GM23338 (cell line): ENCODE measurements around the gene CCNY. TPM values are rescaled to one million over a fixed set of nuclear protein-coding genes. Genes with fewer than 3 reads are reported as not detected.
A peak's percentile ranks its signal among the peaks of the same experiment; 100 is the strongest.

Source experiments
- ATAC-seq: fragments of 200-7000 bp; cut with Tn5 transposase; 3 replicates; pipeline ENCODE4 v1.9.1; 2020
- DNase-seq: peaks from one replicate; pipeline ENCODE4 v3.0.0-alpha.2; 2015; ENCODE audit warnings: low spot score
- H2AFZ ChIP-seq: fragments of 200-600 bp; sonication (generic); 2 replicates; pipeline ENCODE4 v1.8.0; 2016; ENCODE audit warnings: antibody characterized with exemption, mild to moderate bottlenecking, moderate library complexity
- H3F3A ChIP-seq: fragments of 200-600 bp; sonication (generic); replicated peaks from 2 replicates; pipeline ENCODE4 v1.8.0; 2017; ENCODE audit warnings: antibody characterized with exemption, mixed run types, low read depth
- H3K27ac ChIP-seq: fragments of 200-600 bp; sonication (generic); 2 replicates; pipeline ENCODE4 v1.6.1; 2016; ENCODE audit warnings: low read depth
- H3K27me3 ChIP-seq: fragments of 200-600 bp; sonication (generic); 2 replicates; pipeline ENCODE4 v1.8.0; 2016; ENCODE audit warnings: mild to moderate bottlenecking, mixed run types, moderate library complexity; ENCODE audit not compliant: insufficient read depth
- H3K36me3 ChIP-seq: fragments of 200-600 bp; sonication (generic); 2 replicates; pipeline ENCODE4 v1.8.0; 2016; ENCODE audit warnings: mild to moderate bottlenecking; ENCODE audit not compliant: insufficient read depth
- H3K4me1 ChIP-seq: fragments of 200-600 bp; sonication (generic); 2 replicates; pipeline ENCODE4 v1.8.0; 2016; ENCODE audit warnings: mild to moderate bottlenecking, moderate library complexity; ENCODE audit not compliant: insufficient read depth
- H3K4me2 ChIP-seq: fragments of 200-600 bp; sonication (generic); 2 replicates; pipeline ENCODE4 v1.7.1; 2017; ENCODE audit warnings: mixed run types
- H3K4me3 ChIP-seq: fragments of 200-600 bp; sonication (generic); 2 replicates; pipeline ENCODE4 v1.6.1; 2016; ENCODE audit warnings: mixed run types
- H3K79me2 ChIP-seq: fragments of 200-600 bp; sonication (generic); replicated peaks from 2 replicates; pipeline ENCODE4 v1.8.0; 2017; ENCODE audit warnings: mild to moderate bottlenecking; ENCODE audit not compliant: insufficient read depth
- H3K9me2 ChIP-seq: fragments of 200-600 bp; sonication (generic); 2 replicates; pipeline ENCODE4 v1.8.0; 2017; ENCODE audit not compliant: insufficient read depth
- H4K20me1 ChIP-seq: fragments of 200-600 bp; sonication (generic); replicated peaks from 2 replicates; pipeline ENCODE4 v1.8.0; 2017; ENCODE audit warnings: mild to moderate bottlenecking; ENCODE audit not compliant: insufficient read depth
- H3K27ac Mint-ChIP-seq: 2 replicates; pipeline ENCODE4 v1.8.0; 2020; ENCODE audit warnings: inconsistent platforms, mild to moderate bottlenecking, moderate library complexity, mixed read lengths
- H3K27me3 Mint-ChIP-seq: 3 replicates; pipeline ENCODE4 v1.8.0; 2022; ENCODE audit warnings: low read depth, mild to moderate bottlenecking, moderate library complexity, mixed read lengths, inconsistent platforms; ENCODE audit not compliant: insufficient read depth, poor library complexity
- H3K36me3 Mint-ChIP-seq: 3 replicates; pipeline ENCODE4 v1.8.0; 2021; ENCODE audit warnings: low read depth, mild to moderate bottlenecking, inconsistent platforms, moderate library complexity, mixed read lengths
- H3K4me1 Mint-ChIP-seq: 3 replicates; pipeline ENCODE4 v1.8.0; 2020; ENCODE audit warnings: mild to moderate bottlenecking, inconsistent platforms, mixed read lengths
- H3K4me3 Mint-ChIP-seq: 3 replicates; pipeline ENCODE4 v1.8.0; 2021; ENCODE audit warnings: moderate library complexity, mild to moderate bottlenecking, inconsistent platforms, mixed read lengths
- H3K9me3 Mint-ChIP-seq: 3 replicates; pipeline ENCODE4 v1.8.0; 2020; ENCODE audit warnings: moderate library complexity, mild to moderate bottlenecking, inconsistent platforms, mixed read lengths
- CREB1 ChIP-seq: fragments of 250-450 bp; sonication (Bioruptor Pico); IDR thresholded peaks from 2 replicates; pipeline ENCODE4 v1.5.0; 2020; ENCODE audit warnings: low read depth, mild to moderate bottlenecking, moderate library complexity
- CTCF ChIP-seq, 2 experiments: fragments of 200-600 bp in 1 of 2; sonication (generic) in 1 of 2; conservative IDR thresholded peaks; 2 replicates each; pipeline versions ENCODE4 v1.5.1 to v1.6.1; 2016 to 2017; ENCODE audit warnings: antibody characterized with exemption in 2 of 2, low read depth in 2 of 2, mild to moderate bottlenecking in 2 of 2, moderate library complexity in 1 of 2
- ETS1 ChIP-seq: IDR thresholded peaks from 2 replicates; pipeline ENCODE4 v1.6.1; 2016; ENCODE audit warnings: antibody characterized with exemption
- EZH2 ChIP-seq: fragments of 200-600 bp; sonication (generic); IDR thresholded peaks from one replicate; pipeline ENCODE4 v1.8.0; 2017; ENCODE audit warnings: antibody characterized with exemption, mild to moderate bottlenecking, low read depth; ENCODE audit not compliant: unreplicated experiment
- EZH2phosphoT487 ChIP-seq: fragments of 200-600 bp; sonication (generic); IDR thresholded peaks from one replicate; pipeline ENCODE4 v1.8.1; 2018; ENCODE audit warnings: antibody characterized with exemption; ENCODE audit not compliant: unreplicated experiment
- JUNB ChIP-seq: IDR thresholded peaks from one replicate; pipeline ENCODE4 v1.6.1; 2016; ENCODE audit warnings: antibody characterized with exemption; ENCODE audit not compliant: unreplicated experiment
- NANOG ChIP-seq: IDR thresholded peaks from 2 replicates; pipeline ENCODE4 v1.6.1; 2016; ENCODE audit warnings: antibody characterized with exemption, borderline replicate concordance
- POLR2AphosphoS5 ChIP-seq: IDR thresholded peaks from 2 replicates; pipeline ENCODE4 v1.6.1; 2016; ENCODE audit warnings: antibody characterized with exemption, low read depth
- REST ChIP-seq: IDR thresholded peaks from one replicate; pipeline ENCODE4 v1.6.1; 2018; ENCODE audit warnings: antibody characterized with exemption; ENCODE audit not compliant: unreplicated experiment
- STAT1 ChIP-seq: IDR thresholded peaks from one replicate; pipeline ENCODE4 v1.6.1; 2016; ENCODE audit warnings: antibody characterized with exemption; ENCODE audit not compliant: unreplicated experiment
- ZNF114 ChIP-seq: fragments of 250-450 bp; sonication (Bioruptor Pico); IDR thresholded peaks from 2 replicates; pipeline ENCODE4 v1.5.0; 2020; ENCODE audit warnings: mild to moderate bottlenecking, moderate library complexity
- ZNF331 ChIP-seq: fragments of 250-450 bp; sonication (Bioruptor Pico); IDR thresholded peaks from 2 replicates; pipeline ENCODE4 v1.5.0; 2020; ENCODE audit warnings: low read depth, mild to moderate bottlenecking, moderate library complexity
- polyA plus RNA-seq: library from polyadenylated mRNA; unstranded; fragments of >200 nt; fragmentation: Nextera tagmentation; extraction: Ambion mirVana; gene quantifications from 2 replicates; pipeline ENCODE4 v1.2.1, GENCODE V29; 2016
- total RNA-seq: library from RNA; depleted of rRNA; stranded (reverse); fragments of >200 nt; shearing (Covaris generic); gene quantifications from 2 replicates; pipeline ENCODE4 v1.2.3, GENCODE V29; 2014
- TF ChIP-seq, protein P1 (sequence below): fragments of 250-450 bp; sonication (Bioruptor Pico); IDR thresholded peaks from 2 replicates; pipeline ENCODE4 v1.5.0; 2020; ENCODE audit warnings: mild to moderate bottlenecking, moderate library complexity

CCNY gene
- total and polyA plus RNA-seq, 2 experiments from 2014 or later, result 14.2 to 29.0 TPM

DNA sequence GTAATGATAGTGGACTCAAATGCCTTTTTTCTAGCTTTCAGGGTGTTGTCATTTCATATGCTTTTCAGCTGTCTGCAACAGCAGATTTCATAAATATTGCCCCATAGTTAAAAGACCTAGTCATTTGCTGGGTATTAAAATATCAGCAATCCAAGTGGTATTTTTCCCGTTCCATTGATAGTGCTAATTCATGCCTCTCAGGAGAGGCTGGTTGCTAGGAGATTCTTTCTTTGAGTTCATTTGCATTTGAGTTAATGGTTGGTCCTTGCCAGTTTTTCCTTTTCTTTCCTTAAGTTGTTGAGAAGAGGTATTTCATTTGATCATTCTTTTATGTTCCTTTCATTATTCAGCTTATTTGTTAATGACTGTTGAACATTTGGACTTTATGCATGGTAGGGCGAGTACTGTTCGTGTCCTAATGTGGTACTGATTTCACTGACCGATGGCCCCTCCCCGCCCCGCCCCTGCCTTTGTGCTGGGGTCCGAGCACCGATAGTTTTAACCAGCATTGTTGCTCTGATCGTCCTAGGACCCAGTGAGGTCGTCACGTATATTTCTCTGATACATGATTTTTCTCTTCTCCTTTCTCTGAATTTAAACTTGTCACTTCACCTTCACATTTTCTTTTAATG, 128.6 kb downstream of the CCNY start:
- H3K27me3 ChIP-seq, result no peaks in the 10 kb centered on the region
- Mint-ChIP-seq H3K4me1 (peaks cover 38% of the 10 kb centered on the region), H3K9me3 (no peaks in the 10 kb centered on the region), H3K36me3 (no peaks in the 10 kb centered on the region), H3K27ac (no peak overlapping the region), H3K27me3 (peaks cover 2% of the 10 kb centered on the region), H3K4me3 (no peak overlapping the region)
- H3K36me3 ChIP-seq, result no peaks in the 10 kb centered on the region
- peak; percentile 73 for DNase-seq
- no peak for TF ChIP-seq EZH2
- no peak for TF ChIP-seq STAT1
- no peak for TF ChIP-seq ZNF331 (CRISPR knock-in tag)
- TF ChIP-seq CREB1 (CRISPR knock-in tag), result no peak
- TF ChIP-seq ZNF114, result no peak
- no peak for TF ChIP-seq REST
- no peak for TF ChIP-seq EZH2phosphoT487
- TF ChIP-seq, protein P1, sequence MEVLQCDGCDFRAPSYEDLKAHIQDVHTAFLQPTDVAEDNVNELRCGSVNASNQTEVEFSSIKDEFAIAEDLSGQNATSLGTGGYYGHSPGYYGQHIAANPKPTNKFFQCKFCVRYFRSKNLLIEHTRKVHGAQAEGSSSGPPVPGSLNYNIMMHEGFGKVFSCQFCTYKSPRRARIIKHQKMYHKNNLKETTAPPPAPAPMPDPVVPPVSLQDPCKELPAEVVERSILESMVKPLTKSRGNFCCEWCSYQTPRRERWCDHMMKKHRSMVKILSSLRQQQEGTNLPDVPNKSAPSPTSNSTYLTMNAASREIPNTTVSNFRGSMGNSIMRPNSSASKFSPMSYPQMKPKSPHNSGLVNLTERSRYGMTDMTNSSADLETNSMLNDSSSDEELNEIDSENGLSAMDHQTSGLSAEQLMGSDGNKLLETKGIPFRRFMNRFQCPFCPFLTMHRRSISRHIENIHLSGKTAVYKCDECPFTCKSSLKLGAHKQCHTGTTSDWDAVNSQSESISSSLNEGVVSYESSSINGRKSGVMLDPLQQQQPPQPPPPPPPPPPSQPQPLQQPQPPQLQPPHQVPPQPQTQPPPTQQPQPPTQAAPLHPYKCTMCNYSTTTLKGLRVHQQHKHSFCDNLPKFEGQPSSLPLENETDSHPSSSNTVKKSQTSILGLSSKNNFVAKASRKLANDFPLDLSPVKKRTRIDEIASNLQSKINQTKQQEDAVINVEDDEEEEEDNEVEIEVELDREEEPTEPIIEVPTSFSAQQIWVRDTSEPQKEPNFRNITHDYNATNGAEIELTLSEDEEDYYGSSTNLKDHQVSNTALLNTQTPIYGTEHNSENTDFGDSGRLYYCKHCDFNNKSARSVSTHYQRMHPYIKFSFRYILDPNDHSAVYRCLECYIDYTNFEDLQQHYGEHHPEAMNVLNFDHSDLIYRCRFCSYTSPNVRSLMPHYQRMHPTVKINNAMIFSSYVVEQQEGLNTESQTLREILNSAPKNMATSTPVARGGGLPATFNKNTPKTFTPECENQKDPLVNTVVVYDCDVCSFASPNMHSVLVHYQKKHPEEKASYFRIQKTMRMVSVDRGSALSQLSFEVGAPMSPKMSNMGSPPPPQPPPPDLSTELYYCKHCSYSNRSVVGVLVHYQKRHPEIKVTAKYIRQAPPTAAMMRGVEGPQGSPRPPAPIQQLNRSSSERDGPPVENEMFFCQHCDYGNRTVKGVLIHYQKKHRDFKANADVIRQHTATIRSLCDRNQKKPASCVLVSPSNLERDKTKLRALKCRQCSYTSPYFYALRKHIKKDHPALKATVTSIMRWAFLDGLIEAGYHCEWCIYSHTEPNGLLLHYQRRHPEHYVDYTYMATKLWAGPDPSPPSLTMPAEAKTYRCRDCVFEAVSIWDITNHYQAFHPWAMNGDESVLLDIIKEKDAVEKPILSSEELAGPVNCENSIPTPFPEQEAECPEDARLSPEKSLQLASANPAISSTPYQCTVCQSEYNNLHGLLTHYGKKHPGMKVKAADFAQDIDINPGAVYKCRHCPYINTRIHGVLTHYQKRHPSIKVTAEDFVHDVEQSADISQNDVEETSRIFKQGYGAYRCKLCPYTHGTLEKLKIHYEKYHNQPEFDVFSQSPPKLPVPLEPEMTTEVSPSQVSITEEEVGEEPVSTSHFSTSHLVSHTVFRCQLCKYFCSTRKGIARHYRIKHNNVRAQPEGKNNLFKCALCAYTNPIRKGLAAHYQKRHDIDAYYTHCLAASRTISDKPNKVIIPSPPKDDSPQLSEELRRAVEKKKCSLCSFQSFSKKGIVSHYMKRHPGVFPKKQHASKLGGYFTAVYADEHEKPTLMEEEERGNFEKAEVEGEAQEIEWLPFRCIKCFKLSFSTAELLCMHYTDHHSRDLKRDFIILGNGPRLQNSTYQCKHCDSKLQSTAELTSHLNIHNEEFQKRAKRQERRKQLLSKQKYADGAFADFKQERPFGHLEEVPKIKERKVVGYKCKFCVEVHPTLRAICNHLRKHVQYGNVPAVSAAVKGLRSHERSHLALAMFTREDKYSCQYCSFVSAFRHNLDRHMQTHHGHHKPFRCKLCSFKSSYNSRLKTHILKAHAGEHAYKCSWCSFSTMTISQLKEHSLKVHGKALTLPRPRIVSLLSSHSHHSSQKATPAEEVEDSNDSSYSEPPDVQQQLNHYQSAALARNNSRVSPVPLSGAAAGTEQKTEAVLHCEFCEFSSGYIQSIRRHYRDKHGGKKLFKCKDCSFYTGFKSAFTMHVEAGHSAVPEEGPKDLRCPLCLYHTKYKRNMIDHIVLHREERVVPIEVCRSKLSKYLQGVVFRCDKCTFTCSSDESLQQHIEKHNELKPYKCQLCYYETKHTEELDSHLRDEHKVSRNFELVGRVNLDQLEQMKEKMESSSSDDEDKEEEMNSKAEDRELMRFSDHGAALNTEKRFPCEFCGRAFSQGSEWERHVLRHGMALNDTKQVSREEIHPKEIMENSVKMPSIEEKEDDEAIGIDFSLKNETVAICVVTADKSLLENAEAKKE (CRISPR knock-in tag), result no peak
- TF ChIP-seq POLR2AphosphoS5, result no peak
- TF ChIP-seq ETS1, result no peak
- TF ChIP-seq CTCF (conservative IDR thresholded peaks at IDR 0.05; ENCODE audit: low read depth in 2 of 2), result no peak
- no peak for TF ChIP-seq NANOG
- no peak for TF ChIP-seq JUNB
- H3K79me2 ChIP-seq, result peaks cover 83% of the 10 kb centered on the region
- peak overlapping the region; percentile 63 for H3K4me2 ChIP-seq
- 0 out of 2 replicates have a peak, but pooled peaks cover 6% of the 10 kb centered on the region for H4K20me1 ChIP-seq
- H3K9me2 ChIP-seq, result peaks cover 5% of the 10 kb centered on the region
- H3F3A ChIP-seq, result no peaks in the 10 kb centered on the region
- H3K4me3 ChIP-seq, result peak overlapping the region; percentile 34
- H3K27ac ChIP-seq, result peak overlapping the region; percentile 72; the same call in 1 of the 2 replicates
- H2AFZ ChIP-seq, result no peak overlapping the region
- ATAC-seq, result peak; percentile 57
- H3K4me1 ChIP-seq, result peaks cover 61% of the 10 kb centered on the region
